SKM-1 (cell line): Measurements from ENCODE around the gene ZSWIM6.
A peak's percentile ranks its signal among the peaks of the same experiment; 100 is the strongest.
"Not testable (repeated sequence)": the region's sequence is repeated elsewhere in the genome, so short reads cannot be mapped to it uniquely, and the experiment has no call there.

ENCODE experiments used
- DNase-seq: peaks from one replicate; lab custom pipeline; 2025; ENCODE audit not compliant: unreplicated experiment; lab: John Stamatoyannopoulos, UW

The ZSWIM6 gene

GRCh38 chr5:61405511-61406295, 73.6 kb downstream of the ZSWIM6 start:
- no peak for DNase-seq

GRCh38 chr5:61406497-61406896, 74.4 kb downstream of the ZSWIM6 start:
- not testable (repeated sequence) for DNase-seq

- DNase-seq: no peak
Measured at GRCh38 chr5:61407706-61408270, 75.7 kb downstream of the ZSWIM6 start.

GRCh38 chr5:61408476-61409168, 76.6 kb downstream of the ZSWIM6 start:
- peak; percentile 90 for DNase-seq

GRCh38 chr5:61409568-61409967, 77.5 kb downstream of the ZSWIM6 start:
- DNase-seq: no peak

GRCh38 chr5:61410811-61411210, 78.8 kb downstream of the ZSWIM6 start:
- no peak for DNase-seq

- no peak for DNase-seq
Measured at GRCh38 chr5:61412361-61412760, 80.3 kb downstream of the ZSWIM6 start.

- not testable (repeated sequence) for DNase-seq
Measured at GRCh38 chr5:61413205-61413604, 81.1 kb downstream of the ZSWIM6 start.

GRCh38 chr5:61414806-61415205, 82.7 kb downstream of the ZSWIM6 start:
- no peak for DNase-seq

GRCh38 chr5:61416010-61416409, 84.0 kb downstream of the ZSWIM6 start:
- DNase-seq: no peak

- no peak for DNase-seq
Measured at GRCh38 chr5:61416420-61416819, 84.4 kb downstream of the ZSWIM6 start.

GRCh38 chr5:61417340-61417739, 85.3 kb downstream of the ZSWIM6 start:
- no peak for DNase-seq

GRCh38 chr5:61417851-61418250, 85.8 kb downstream of the ZSWIM6 start:
- DNase-seq: no peak

GRCh38 chr5:61419106-61419505, 87.0 kb downstream of the ZSWIM6 start:
- no peak for DNase-seq

- no peak for DNase-seq
Measured at GRCh38 chr5:61420016-61420415, 88.0 kb downstream of the ZSWIM6 start.

GRCh38 chr5:61421262-61421661, 89.2 kb downstream of the ZSWIM6 start:
- DNase-seq: not testable (repeated sequence)

GRCh38 chr5:61423487-61424145, 91.6 kb downstream of the ZSWIM6 start:
- DNase-seq: no peak

GRCh38 chr5:61425918-61426317, 93.9 kb downstream of the ZSWIM6 start:
- no peak for DNase-seq

- DNase-seq: no peak
Measured at GRCh38 chr5:61429906-61430305, 97.8 kb downstream of the ZSWIM6 start.

- no peak for DNase-seq
Measured at GRCh38 chr5:61431923-61432620, 100.0 kb downstream of the ZSWIM6 start.

- DNase-seq: no peak
Measured at GRCh38 chr5:61435368-61435767, 103.3 kb downstream of the ZSWIM6 start.
